Measurements from ENCODE around the gene STOM.
"Not testable (repeated sequence)": the region's sequence is repeated elsewhere in the genome, so short reads cannot be mapped to it uniquely, and the experiment has no call there.

The STOM gene, protein sequence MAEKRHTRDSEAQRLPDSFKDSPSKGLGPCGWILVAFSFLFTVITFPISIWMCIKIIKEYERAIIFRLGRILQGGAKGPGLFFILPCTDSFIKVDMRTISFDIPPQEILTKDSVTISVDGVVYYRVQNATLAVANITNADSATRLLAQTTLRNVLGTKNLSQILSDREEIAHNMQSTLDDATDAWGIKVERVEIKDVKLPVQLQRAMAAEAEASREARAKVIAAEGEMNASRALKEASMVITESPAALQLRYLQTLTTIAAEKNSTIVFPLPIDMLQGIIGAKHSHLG

GRCh38 chr9:121369595-121370265, at the start of gene STOM:
Gene STOM, minus strand, starts transcription at chr9:121370250. Its CDS starts 63 bp downstream, at chr9:121370187.
- no peak for DNase-seq

DNA sequence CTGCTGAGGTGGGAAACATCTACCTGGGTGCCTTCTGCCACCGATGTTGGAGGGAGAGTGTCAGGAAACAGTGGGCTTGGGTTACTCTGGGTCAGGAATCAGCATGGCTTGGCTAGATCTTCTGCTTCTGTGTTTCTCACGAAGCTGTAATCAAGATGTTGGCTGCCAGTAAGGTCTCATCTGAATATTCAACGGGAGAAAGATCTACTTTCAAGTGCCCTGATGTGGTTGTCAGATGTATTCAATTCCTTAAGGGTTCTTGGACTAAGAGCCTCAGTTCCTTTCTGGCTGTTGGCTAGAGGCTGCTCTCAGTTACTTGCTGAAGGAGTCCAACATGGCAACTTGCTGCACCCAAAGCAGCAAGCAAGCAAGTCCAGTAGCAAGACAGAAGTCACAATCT, 41.9 kb upstream of the STOM start:
- no peak for DNase-seq

- DNase-seq = no peak
These were observed 35.8 kb upstream of the STOM start for GRCh38 chr9:121405899-121406298.

DNA sequence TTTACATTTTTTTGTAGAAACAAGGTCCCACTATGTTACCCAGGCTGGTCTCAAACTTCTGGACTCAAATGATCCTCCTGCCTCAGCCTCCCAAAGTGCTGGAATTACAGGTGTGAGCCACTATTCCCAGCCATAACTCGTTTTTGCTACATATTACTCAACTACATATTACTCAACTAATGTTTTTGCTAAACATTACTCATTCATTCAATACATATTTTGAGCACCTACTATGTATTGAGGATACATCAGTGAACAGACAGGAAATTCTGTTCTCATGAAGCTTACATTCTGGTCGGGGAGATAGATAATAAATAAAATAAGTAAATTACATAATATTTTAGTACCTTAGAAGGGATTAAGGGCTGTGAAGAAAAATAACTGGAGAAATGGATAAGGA, 34.9 kb upstream of the STOM start:
- no peak for DNase-seq

DNA sequence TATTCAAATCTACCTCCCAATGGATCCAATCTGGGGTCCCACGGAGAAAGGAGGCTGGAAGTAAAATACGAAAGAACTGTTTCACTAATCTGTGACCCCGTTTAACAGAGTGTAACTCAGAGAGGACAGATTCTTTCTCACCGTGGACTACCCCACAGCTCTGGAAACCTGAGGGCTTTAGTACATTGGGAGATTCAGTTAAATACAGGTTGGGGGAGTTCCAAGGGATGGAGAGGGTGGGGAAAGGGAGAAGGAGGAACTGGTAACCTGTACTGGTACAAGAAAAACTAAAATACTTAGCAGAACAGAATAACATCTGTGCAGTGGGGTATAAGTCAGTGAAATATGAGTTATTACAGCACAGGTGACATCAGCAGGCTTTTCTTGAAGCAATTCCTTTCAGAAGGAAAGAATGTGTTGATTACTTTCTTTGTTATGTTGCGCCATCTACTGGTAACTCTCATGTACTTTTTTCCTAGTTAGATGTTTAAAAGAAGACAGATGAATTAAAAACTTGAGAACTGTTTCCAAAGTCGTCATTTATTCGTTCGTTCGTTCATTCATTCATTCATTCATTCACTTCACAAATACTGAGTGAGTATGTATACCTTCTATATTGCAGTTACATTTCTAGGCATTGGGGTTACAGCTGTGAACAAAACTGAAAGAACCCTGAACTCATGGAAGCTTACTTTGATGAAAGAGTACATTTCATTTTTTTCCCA, 30.0 kb upstream of the STOM start:
- DNase-seq = peak; percentile 80

GRCh38 chr9:121399126-121399882, 29.3 kb upstream of the STOM start:
- DNase-seq = no peak

- DNase-seq = no peak
These were observed 28.3 kb upstream of the STOM start for GRCh38 chr9:121398374-121398773.

GRCh38 chr9:121397277-121397676, 27.2 kb upstream of the STOM start:
- not testable (repeated sequence) for DNase-seq

GRCh38 chr9:121395558-121395957, 25.5 kb upstream of the STOM start:
- DNase-seq = no peak

DNA sequence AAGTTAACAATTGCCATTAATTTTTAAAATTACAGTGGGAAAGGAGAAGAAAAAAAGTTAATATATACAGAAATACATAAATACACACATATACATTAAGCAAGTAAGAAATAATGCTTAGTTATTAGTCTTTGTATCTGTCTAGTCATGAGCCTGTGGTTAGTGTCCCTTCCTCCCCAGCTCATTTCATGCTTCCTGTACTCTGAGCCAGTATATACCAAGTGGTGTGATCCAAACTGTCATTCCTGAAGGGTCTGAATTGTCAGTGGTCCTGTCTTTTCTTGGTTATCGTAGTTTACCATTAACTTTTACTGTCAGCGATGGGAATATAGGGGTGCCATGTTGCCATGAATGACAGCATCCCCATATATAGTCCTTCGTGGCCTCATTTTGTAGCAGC, 24.2 kb upstream of the STOM start:
- peak; percentile 38 for DNase-seq

GRCh38 chr9:121393318-121393717, 23.3 kb upstream of the STOM start:
- no peak for DNase-seq

DNA sequence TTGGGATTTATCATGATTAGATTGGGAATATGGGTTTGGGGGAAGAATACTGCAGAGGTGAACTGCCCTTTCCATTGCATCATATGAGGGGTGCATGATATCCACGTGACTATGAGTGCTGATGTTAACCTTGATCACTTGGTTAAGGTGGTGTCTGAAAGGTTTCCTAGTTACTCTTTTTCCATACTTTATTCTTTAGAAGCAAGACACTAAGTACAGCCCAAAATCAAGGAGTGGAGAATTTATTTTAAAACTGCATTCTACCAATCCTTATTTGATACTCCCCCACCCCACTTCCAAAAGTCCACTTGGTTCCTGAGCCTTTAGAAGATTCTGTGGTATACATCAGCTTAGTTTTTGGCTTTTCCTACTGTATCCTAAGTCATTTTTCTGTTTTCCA, 20.3 kb upstream of the STOM start:
- no peak for DNase-seq

DNA sequence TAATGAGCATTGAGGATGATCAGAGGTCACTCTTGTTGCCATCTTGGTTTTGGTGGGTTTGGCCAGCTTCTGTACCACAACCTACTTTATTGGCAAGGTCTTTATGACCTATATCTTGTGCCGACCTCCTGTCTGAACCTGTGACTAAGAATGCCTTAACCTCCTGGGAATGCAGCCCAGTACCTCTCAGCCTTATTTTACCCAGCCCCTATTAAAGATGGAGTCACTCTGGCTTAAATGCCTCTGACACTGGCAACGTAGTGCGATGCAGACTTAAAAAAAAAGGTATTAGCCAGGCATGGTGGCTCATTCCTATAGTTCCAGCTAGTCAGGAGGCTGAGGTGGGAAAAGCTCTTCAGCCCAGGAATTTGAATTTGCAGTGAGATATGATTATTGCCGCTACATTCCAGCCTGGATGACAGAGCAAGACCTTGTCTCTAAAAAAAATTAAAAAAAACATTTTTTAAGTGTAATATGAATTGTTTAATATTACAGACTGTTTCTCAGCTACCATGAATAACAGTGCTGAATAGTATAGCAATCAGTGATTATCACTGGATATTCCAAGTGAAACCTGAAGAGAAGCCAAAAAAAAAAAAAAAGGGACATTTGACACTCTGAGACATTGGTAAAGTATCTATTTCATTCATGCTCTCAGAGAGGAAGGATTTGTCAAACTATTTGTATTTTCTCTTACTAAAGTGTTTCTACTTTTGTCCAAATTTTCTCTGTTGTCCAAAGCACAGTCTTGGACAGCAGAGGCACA, 18.3 kb upstream of the STOM start:
- no peak for DNase-seq

- DNase-seq = no peak
These were observed 16.6 kb upstream of the STOM start for GRCh38 chr9:121386442-121387175.

- DNase-seq = peak; percentile 18
These were observed 13.7 kb upstream of the STOM start for GRCh38 chr9:121383715-121384114.

DNA sequence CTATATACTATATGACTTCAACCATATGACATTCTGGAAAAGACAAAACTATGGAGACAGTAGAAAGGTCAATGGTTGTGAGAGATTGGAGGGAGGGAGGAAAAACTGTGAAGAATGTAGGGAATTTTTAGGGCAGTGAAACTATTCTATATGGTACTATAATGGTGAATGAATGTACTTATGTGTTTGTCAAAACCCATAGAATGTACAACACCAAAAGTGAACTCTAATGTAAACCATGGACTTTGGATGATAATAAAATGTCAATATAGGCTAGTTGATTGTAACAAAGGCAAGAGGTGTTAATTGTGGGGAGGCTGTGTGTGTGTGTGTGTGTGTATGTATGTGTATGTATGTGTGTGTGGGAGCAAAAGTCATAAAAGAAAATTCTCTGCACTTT, 10.8 kb upstream of the STOM start:
- no peak for DNase-seq

- peak; percentile 41 for DNase-seq
These were observed 6.3 kb upstream of the STOM start for GRCh38 chr9:121376214-121376830.

GRCh38 chr9:121373011-121373729, 3.1 kb upstream of the STOM start:
- no peak for DNase-seq

GRCh38 chr9:121372239-121373010, 2.4 kb upstream of the STOM start:
- DNase-seq = no peak

Measured in inflammatory macrophage treated with lipopolysaccharide for 4 hours (primary cell).